HG03066 (cell line): ENCODE measurements around the gene RAP1A.
"Not testable (repeated sequence)": the region's sequence is repeated elsewhere in the genome, so short reads cannot be mapped to it uniquely, and the experiment has no call there.

Experiments
- ATAC-seq: cut with Tn5 transposase; IDR thresholded peaks from one replicate; pipeline ENCODE4 v1.9.1; 2021; ENCODE audit warnings: low read depth; ENCODE audit not compliant: unreplicated experiment

The RAP1A gene

GRCh38 chr1:111734426-111734825, 114.8 kb downstream of the RAP1A start:
- ATAC-seq, result no peak

GRCh38 chr1:111734856-111735255, 115.3 kb downstream of the RAP1A start:
- ATAC-seq, result no peak

DNA sequence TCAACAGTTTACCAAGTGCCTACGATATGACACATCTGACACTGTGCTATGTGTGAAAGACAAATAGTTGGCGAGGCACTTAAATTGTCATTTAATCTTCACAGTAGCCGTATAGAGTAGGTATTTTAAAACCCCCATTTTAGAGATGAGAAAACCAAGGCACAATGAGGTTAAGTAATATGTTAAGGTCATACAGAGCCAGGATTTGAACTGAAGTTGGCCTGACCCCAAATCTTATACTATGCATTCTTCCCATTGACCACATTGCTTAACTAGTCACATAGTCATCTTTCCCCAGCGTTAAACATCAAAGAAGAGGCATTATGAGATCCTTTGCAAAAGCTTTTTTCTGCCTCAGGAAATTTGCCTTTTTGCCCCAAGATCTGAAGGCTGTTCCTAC, 115.7 kb downstream of the RAP1A start:
- no peak for ATAC-seq

- no peak for ATAC-seq
These were observed 116.4 kb downstream of the RAP1A start for GRCh38 chr1:111735858-111736544.

GRCh38 chr1:111736548-111737215, 117.1 kb downstream of the RAP1A start:
- ATAC-seq, result no peak

GRCh38 chr1:111737216-111738132, 117.9 kb downstream of the RAP1A start:
- no peak for ATAC-seq

GRCh38 chr1:111738133-111738435, 118.5 kb downstream of the RAP1A start:
- no peak for ATAC-seq

- ATAC-seq, result peak; percentile 40
These were observed 119.0 kb downstream of the RAP1A start for GRCh38 chr1:111738436-111739193.

GRCh38 chr1:111739194-111739924, 119.8 kb downstream of the RAP1A start, which contains the start of gene INKA2:
Gene INKA2, minus strand, starts transcription at chr1:111739395. Its CDS starts 153 bp downstream, at chr1:111739242.
- peak; percentile 84 for ATAC-seq

- no peak for ATAC-seq
These were observed 120.6 kb downstream of the RAP1A start for GRCh38 chr1:111739925-111740765.

DNA sequence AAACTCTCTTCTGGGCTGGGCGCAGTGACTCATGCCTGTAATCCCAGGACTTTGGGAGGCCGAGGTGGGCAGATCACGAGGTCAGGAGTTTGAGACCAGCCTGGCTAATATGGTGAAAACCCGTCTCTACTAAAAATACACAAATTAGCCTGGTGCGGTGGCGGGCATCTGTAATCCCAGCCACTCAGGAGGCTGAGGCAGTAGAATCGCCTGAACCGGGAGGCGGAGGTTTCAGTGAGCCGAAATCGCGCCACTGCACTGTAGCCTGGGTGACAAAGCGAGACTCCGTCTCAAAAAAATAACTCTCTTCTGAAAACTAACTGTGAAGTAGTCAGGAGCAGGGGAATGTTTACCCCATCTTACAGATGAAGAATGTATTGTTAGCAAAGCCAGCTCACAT, 122.7 kb downstream of the RAP1A start:
- not testable (repeated sequence) for ATAC-seq

DNA sequence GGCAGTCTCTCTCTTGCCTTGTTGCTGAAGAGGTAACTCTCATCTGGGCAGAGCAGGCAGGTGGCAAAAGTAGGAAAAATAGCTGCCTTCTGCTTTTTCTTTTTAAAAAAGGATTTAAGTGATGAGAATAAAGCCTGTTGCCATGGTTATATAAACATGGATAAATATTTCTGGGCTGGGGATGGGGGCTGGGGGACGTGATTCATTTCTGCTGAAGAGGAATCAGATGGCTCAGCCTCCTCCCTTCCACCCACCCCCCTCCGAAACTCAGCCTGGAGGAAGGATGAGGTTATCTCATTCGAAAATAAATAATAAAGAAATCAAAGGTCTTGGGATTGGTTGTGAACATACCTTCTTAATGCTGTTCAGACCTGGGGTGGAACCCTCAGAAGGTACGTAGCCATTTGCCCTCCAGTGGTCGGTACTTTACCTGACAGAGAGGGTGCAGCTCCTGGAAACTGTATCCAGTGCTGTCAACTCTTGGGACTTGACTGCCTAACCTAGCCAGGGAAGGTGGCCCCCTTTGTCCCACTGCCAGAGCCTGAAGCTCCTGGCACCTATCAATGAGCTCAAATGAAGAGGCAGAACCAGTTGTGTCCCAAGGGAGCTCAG, 123.5 kb downstream of the RAP1A start:
- no peak for ATAC-seq

DNA sequence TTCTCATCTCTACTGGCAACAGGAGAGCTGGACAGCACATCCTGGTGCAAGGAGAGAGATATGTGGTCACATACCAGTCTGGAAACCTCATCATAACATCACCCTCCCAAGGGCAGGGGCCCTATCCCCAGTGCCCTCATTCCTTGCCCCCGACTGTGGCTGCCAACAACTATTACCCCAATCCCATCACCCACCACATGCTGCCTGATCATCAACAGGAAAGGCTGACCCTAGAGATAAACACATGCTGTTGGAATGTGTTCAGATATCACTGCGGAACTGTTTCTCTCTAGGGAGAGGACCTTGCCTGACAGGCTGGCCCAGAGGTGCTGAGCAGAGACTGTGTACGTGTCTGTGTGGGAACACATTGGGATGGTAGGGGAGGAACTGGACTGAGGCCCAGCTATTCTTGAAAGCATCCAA, 124.1 kb downstream of the RAP1A start:
- no peak for ATAC-seq

DNA sequence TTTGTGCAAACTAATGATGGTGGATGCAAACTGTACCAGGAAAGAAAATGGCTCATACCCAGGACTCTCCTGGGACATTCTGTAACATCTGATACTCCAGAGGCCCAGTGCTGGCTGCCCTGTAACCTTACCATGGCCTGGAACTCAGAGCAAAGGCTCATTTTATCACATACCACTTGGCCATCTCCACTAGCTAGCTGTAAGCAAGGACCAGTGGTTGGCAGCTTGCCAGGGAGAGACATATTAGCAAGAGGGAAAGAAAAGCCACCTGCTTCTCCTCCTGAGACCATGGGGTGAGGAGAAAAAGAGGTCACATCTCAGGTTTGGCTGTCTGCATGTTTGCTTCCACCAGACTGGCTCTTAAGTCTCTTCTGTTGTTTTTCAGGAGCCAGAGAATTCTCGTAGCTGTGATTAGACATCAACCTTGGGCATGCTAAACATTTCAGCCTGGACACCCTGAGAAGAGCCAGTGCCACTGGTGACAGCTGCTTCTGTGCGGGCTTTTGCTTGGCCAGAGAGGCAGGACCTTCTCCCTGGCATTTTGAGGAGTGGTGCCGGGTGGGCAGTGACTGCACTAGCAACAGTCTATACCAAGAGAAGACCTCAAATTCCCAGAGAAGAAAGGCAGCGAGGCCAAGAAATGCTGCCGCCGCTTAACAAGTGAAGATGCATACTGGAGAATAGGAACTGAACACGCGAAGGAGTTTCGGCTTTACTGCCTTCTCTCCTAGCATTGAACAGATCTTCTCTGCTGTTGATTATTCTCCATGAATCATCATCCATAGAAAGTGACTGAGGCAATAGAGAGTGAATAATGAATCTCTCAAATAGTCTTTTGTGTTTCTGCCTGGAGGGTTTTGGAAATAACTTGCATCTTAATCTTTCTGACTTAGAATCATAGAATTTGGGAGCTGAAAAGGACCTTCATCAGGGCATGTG, 126.4 kb downstream of the RAP1A start:
- no peak for ATAC-seq

GRCh38 chr1:111746614-111746999, 127.0 kb downstream of the RAP1A start:
- no peak for ATAC-seq

- no peak for ATAC-seq
These were observed 127.7 kb downstream of the RAP1A start for GRCh38 chr1:111747282-111747734.

- ATAC-seq, result no peak
These were observed 128.4 kb downstream of the RAP1A start for GRCh38 chr1:111747947-111748346.
